Fibroblast of lung (primary cell): Measurements from ENCODE around the gene RALGDS. TPM values are rescaled to one million over a fixed set of nuclear protein-coding genes. Genes with fewer than 3 reads are reported as not detected.
"Not testable (repeated sequence)": the region's sequence is repeated elsewhere in the genome, so short reads cannot be mapped to it uniquely, and the experiment has no call there.

Experiments
- DNase-seq, 2 donors: peaks; one replicate each; pipeline versions ENCODE4 v3.0.0 to v3.0.0-alpha.2; 2010; ENCODE audit warnings: low read depth in 2 of 2
- H2AFZ ChIP-seq: 2 replicates; pipeline ENCODE4 v1.5.1; 2012; ENCODE audit warnings: low read length, control low read depth, inconsistent platforms
- H3K27ac ChIP-seq: 2 replicates; pipeline ENCODE4 v1.5.1; 2011; ENCODE audit warnings: low read length, control low read depth; ENCODE audit not compliant: insufficient read depth
- H3K27me3 ChIP-seq: 2 replicates; pipeline ENCODE4 v1.5.1; 2011; ENCODE audit warnings: mild to moderate bottlenecking, low read length; ENCODE audit not compliant: control insufficient read depth, insufficient read depth
- H3K36me3 ChIP-seq: 2 replicates; pipeline ENCODE4 v1.5.1; 2011; ENCODE audit warnings: low read length; ENCODE audit not compliant: control insufficient read depth, insufficient read depth
- H3K4me1 ChIP-seq: 2 replicates; pipeline ENCODE4 v1.5.1; 2011; ENCODE audit warnings: low read length; ENCODE audit not compliant: control insufficient read depth, insufficient read depth; ENCODE audit errors: extremely low read depth
- H3K4me2 ChIP-seq: 2 replicates; pipeline ENCODE4 v1.5.1; 2011; ENCODE audit warnings: low read length, control low read depth; ENCODE audit not compliant: insufficient read depth; ENCODE audit errors: extremely low read depth
- H3K4me3 ChIP-seq, 4 experiments: fragments of 200-600 bp in 1 of 4; sonication (generic) in 1 of 4; replicated peaks in 1 of 4; 2 replicates each; pipeline ENCODE4 v1.5.1; 2011 to 2016; ENCODE audit warnings: low read length in 4 of 4, low read depth in 3 of 4, mild to moderate bottlenecking in 3 of 4, control low read depth in 2 of 4, inconsistent platforms in 1 of 4, mixed read lengths in 1 of 4; ENCODE audit not compliant: insufficient read depth in 1 of 4; ENCODE audit errors: control extremely low read depth in 1 of 4
- H3K79me2 ChIP-seq: 2 replicates; pipeline ENCODE4 v1.5.1; 2012; ENCODE audit warnings: mild to moderate bottlenecking, low read length, inconsistent platforms; ENCODE audit not compliant: control insufficient read depth, insufficient read depth
- H3K9ac ChIP-seq: 2 replicates; pipeline ENCODE4 v1.5.1; 2011; ENCODE audit warnings: mild to moderate bottlenecking, low read length, control low read depth; ENCODE audit not compliant: insufficient read depth
- H3K9me3 ChIP-seq: 2 replicates; pipeline ENCODE4 v1.5.1; 2012; ENCODE audit warnings: low read depth, low read length; ENCODE audit not compliant: control insufficient read depth, insufficient read depth
- H4K20me1 ChIP-seq: 2 replicates; pipeline ENCODE4 v1.5.1; 2011; ENCODE audit warnings: low read length; ENCODE audit not compliant: control insufficient read depth, insufficient read depth; ENCODE audit errors: extremely low read depth
- EZH2 ChIP-seq: IDR thresholded peaks from 2 replicates; pipeline ENCODE4 v1.5.1; 2012; ENCODE audit warnings: low read length, control low read depth, mild to moderate bottlenecking; ENCODE audit errors: missing control alignments
- polyA plus RNA-seq, 2 donors: library from polyadenylated mRNA; depleted of rRNA in 1 of 2; stranded (reverse) in 1 of 2; unstranded in 1 of 2; fragments of >200 nt; gene quantifications; 2 replicates each; pipeline ENCODE4 v1.2.1, GENCODE V29; 2011 to 2012; ENCODE audit warnings: missing spikeins in 1 of 2
- total RNA-seq: library from RNA; depleted of rRNA; stranded (reverse); fragments of >200 nt; gene quantifications from 2 replicates; pipeline ENCODE4 v1.2.1, GENCODE V29; 2014
- TF ChIP-seq, protein P1 (sequence below), 2 donors: IDR thresholded peaks in 1 of 2; conservative IDR thresholded peaks in 1 of 2; 1 replicate in 1 of 2; 2 replicates in 1 of 2; pipeline ENCODE4 v1.5.1; 2011 to 2012; ENCODE audit warnings: low read length in 2 of 2, control low read depth in 1 of 2, inconsistent platforms in 1 of 2, low read depth in 1 of 2, mild to moderate bottlenecking in 1 of 2

RALGDS gene
- total and polyA plus RNA-seq, 2 donors (not counting 1 experiment from before 2014, with no cell fraction given) = 16.6 to 23.6 TPM

DNA sequence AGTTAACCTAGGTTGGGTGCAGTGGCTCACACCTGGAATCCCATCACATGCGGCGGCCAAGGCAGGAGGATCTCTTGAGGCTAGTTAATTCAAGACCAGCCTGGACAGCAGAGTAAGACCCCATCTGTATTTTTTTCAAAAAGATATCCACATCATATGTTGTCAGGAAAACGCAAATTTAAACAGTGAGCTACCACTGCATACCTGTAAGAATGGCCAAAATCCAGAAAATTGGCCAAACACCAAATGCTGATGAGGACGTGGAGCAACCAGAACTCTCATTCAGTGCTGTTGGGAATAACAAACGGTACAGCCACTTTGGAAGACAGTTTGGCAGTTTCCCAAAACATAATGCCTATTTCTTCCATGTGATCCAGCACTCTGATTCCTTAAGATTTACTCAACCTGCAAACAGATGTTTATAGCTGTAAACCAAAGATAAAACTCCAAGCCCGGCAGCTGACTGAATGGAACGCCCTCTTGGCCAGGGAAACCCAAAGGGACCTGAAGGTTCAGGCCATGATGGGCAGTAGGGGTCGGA lies 46.9 kb downstream of the RALGDS start:
- Histone ChIP-seq H3K4me1 (no peaks in the 10 kb centered on the region), H3K36me3 (no peaks in the 10 kb centered on the region), H2AFZ (no peak overlapping the region), H3K27ac (no peak overlapping the region), H3K27me3 (peaks cover 11% of the 10 kb centered on the region), H3K4me2 (no peak overlapping the region), H3K4me3 (no peak overlapping the region), H4K20me1 (no peaks in the 10 kb centered on the region), H3K9me3 (no peaks in the 10 kb centered on the region), H3K9ac (no peak overlapping the region), H3K79me2 (no peaks in the 10 kb centered on the region)
- TF ChIP-seq EZH2 = no peak
- TF ChIP-seq, protein P1, sequence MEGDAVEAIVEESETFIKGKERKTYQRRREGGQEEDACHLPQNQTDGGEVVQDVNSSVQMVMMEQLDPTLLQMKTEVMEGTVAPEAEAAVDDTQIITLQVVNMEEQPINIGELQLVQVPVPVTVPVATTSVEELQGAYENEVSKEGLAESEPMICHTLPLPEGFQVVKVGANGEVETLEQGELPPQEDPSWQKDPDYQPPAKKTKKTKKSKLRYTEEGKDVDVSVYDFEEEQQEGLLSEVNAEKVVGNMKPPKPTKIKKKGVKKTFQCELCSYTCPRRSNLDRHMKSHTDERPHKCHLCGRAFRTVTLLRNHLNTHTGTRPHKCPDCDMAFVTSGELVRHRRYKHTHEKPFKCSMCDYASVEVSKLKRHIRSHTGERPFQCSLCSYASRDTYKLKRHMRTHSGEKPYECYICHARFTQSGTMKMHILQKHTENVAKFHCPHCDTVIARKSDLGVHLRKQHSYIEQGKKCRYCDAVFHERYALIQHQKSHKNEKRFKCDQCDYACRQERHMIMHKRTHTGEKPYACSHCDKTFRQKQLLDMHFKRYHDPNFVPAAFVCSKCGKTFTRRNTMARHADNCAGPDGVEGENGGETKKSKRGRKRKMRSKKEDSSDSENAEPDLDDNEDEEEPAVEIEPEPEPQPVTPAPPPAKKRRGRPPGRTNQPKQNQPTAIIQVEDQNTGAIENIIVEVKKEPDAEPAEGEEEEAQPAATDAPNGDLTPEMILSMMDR (conservative IDR thresholded peaks at IDR 0.05 in 1 of 2, IDR thresholded peaks at IDR 0.05 in 1 of 2; ENCODE audit: low read depth in 1 of 2, low read length in 2 of 2) = no peak
- peak; percentile 45 to 65 for DNase-seq

DNA sequence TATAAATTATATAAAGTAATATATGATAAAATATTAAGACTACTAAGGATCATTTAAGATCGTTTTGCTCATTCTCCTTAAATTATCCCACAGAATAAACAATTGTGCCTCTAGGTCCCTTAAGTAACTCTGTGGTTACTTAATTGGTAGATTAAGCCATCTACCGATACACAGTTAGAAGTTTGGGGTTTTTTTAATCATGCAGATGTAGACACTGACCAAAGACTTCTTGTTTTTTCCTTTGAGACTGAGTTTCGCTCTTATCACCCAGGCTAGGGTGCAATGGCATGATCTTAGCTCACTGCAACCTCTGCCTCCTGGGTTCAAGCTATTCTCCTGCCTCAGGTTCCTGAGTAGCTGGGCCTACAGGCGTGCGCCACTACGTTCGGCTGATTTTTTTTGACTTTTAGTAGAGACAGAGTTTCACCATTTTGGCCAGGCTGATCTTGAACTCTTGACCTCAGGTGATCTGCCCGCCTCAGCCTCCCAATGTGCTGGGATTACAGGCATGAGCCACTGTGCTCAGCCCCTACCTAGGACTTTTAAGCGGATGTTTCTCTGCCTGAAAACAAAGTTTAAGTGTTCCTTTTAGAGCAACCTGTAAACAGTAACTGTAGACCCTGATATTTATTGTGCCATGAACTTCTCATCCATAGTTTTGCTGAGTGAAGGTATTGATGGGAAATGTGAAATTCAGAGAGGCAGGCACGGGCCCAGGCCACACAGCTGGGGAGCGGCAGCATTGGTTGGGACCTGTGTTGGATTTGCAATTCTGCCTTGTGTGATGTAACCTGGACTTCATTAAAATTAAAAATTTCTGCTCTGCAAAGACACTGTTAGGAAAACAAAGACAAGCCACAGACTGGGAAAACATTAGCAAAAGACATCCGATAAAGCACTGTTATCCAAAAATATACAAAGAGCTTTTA lies 47.7 kb downstream of the RALGDS start:
- no peak for DNase-seq
- H3K27me3 ChIP-seq = peaks cover 3% of the 10 kb centered on the region
- H3K9ac ChIP-seq = no peak overlapping the region
- no peak overlapping the region for H3K27ac ChIP-seq
- no peaks in the 10 kb centered on the region for H4K20me1 ChIP-seq
- no peaks in the 10 kb centered on the region for H3K9me3 ChIP-seq
- no peak overlapping the region for H3K4me3 ChIP-seq
- H2AFZ ChIP-seq = no peak overlapping the region
- no peaks in the 10 kb centered on the region for H3K79me2 ChIP-seq
- no peaks in the 10 kb centered on the region for H3K4me1 ChIP-seq
- no peaks in the 10 kb centered on the region for H3K36me3 ChIP-seq
- TF ChIP-seq, protein P1 (conservative IDR thresholded peaks at IDR 0.05 in 1 of 2, IDR thresholded peaks at IDR 0.05 in 1 of 2; ENCODE audit: low read depth in 1 of 2, low read length in 2 of 2) = no peak
- no peak for TF ChIP-seq EZH2
- H3K4me2 ChIP-seq = no peak overlapping the region

DNA sequence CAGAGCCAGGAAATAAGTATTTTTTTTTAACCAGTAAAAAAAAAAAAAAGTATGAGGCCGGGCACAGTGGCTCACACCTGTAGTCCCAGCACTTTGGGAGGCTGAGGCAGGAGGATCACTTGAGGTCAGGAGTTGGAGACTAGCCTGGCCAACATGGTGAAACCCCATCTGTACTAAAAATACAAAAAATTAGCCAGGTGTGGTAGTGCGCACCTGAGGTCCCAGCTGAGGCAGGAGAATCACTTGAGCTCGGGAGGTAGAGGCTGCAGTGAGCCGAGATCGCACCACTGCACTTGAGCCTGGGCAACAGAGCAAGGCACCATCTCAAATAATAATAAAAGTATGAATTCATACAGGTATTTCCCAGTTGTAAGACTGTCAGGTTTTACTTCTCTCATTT lies 48.8 kb downstream of the RALGDS start:
- not testable (repeated sequence) for H3K9me3 ChIP-seq, H2AFZ ChIP-seq, H3K27ac ChIP-seq, DNase-seq, H3K4me1 ChIP-seq, H3K9ac ChIP-seq, H3K27me3 ChIP-seq, H4K20me1 ChIP-seq, H3K79me2 ChIP-seq, H3K4me2 ChIP-seq, H3K4me3 ChIP-seq, H3K36me3 ChIP-seq
